Endometrial microvascular endothelial cells (primary cell): ENCODE results near the gene PSMD11. TPM values are rescaled to one million over a fixed set of nuclear protein-coding genes. Genes with fewer than 3 reads are reported as not detected.
"Not testable (repeated sequence)": the region's sequence is repeated elsewhere in the genome, so short reads cannot be mapped to it uniquely, and the experiment has no call there.

Experiments
- in situ Hi-C: cut with HindIII; loops from 2 replicates; pipeline ENCODE4 v1.10.0; 2017; ENCODE audit warnings: low sequenced_read_pairs, low pct_unique_long_range_greater_than_20kb; ENCODE audit errors: inconsistent ontology term
- total RNA-seq: library from RNA; depleted of rRNA; stranded (reverse); fragments of >200 nt; gene quantifications from one replicate; pipeline ENCODE4 v1.2.3, GENCODE V29; 2015; ENCODE audit errors: inconsistent ontology term

Gene PSMD11
- 119 TPM for total RNA-seq

GRCh38 chr17:32444301-32445073, at the start of gene PSMD11:
Gene PSMD11, plus strand, starts transcription at chr17:32444510. Its CDS starts 14 bp downstream, at chr17:32444524.
- in situ Hi-C loops: no loop called here

- in situ Hi-C loops: no loop called here
These were observed 48.0 kb upstream of the PSMD11 start for GRCh38 chr17:32396343-32396742.

- in situ Hi-C loops: no loop called here
These were observed 45.4 kb upstream of the PSMD11 start for GRCh38 chr17:32398946-32399345.

- in situ Hi-C loops: not testable (repeated sequence)
These were observed 34.2 kb upstream of the PSMD11 start for GRCh38 chr17:32410085-32410484.

- in situ Hi-C loops: no loop called here
These were observed 17.4 kb upstream of the PSMD11 start for GRCh38 chr17:32426894-32427293.

DNA sequence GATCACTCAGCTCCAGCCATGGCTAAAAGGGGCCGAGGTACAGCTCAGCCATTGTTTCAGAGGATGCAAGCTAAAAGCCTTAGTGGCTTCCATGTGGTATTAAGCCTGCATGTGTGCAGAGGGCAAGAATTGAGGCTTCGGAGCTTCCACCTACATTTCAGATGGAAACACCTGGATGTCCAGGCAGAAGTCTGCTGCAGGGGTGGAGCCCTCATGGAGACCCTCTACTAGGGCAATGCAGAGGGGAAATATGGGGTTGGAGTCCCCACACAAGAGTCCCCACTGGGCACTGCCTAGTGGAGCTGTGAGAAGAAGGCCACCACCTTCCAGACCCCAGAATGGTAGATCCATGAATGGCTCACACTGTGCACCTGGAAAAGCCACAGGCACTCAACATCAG, 14.7 kb upstream of the PSMD11 start:
- in situ Hi-C loops: no loop called here

DNA sequence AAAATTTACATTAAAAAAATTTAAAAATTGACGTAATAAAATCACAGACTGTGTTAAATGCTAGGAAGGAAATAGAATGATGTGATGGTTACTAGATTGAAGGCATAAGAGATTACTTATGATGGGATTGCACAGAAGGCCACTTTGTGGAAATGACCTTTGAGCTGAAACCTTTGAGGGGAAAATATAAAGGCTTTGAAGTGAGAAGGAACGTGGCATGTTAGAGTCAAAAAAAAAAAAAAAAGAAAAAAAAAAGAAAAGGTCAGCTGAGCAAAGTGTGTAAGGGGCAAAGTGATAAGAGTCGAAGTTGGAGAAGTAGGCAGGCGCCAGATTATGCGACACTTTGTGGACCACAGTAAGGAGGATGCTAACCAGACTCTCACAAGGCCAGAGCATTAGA, 3.6 kb upstream of the PSMD11 start:
- in situ Hi-C loops: no loop called here

DNA sequence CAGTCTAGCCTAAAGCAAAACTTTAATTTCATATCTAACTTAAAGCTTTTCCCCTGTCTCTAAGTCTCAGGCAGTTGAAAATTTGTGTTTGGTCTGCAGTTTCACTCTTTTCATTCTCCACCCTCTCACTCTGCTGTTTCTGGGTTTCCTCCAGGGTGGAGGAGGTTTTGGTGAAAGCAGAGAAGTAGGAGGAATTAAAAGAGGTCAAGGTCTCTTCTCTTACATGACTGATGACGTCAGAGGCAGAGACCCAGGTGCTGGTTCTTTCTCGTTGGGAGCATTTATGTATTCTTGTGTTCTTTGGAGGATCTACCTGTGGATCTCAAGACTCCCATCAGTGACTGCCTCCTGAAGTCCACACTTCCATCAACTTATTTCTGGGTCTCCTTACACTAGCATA, 2.4 kb upstream of the PSMD11 start:
- in situ Hi-C loops: no loop called here

DNA sequence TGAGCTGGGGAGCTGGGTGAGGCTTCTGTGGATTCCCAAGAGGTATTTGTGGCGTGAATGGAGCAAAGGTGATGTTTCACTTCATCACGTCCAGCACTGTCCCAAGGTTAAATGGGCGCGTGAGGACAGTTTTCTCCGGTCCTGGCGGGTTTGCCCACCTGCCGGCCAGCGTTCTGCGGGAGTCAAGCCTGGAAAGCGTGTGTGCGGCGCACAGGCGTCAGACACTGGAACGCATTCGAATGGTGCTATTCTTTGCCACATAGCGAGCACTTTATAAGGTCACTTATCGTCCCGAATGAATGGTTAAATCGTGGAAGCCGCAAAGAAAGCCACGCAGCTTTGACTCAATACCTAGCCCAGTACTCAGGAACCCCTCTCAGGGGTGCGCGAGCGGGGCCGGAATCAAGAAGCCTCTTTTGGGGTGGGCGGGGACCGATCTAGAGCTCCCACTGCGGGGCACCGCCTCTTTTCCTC, 446 bp upstream of the PSMD11 start:
- in situ Hi-C loops: no loop called here

- in situ Hi-C loops: no loop called here
These were observed 735 bp downstream of the PSMD11 start for GRCh38 chr17:32445074-32445415.

DNA sequence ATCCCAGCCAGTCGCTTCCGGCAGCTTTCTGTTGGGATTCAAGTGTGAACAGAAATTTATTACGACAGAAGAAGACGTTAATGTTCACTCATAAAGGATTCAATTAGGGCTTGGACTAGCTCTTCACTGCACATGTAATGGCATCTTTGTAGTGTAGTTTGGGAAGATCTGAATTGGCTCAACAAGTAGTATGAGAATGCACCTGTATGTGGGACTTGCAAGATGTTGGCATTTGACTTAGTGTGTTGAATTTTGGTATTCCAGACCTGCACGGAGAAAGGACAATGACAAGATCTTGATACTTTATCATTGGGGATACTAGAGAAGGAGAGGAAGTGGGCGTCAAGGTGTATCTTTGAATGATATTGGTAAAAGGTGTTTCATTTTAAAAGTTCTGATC, 1.2 kb downstream of the PSMD11 start:
- in situ Hi-C loops: no loop called here

DNA sequence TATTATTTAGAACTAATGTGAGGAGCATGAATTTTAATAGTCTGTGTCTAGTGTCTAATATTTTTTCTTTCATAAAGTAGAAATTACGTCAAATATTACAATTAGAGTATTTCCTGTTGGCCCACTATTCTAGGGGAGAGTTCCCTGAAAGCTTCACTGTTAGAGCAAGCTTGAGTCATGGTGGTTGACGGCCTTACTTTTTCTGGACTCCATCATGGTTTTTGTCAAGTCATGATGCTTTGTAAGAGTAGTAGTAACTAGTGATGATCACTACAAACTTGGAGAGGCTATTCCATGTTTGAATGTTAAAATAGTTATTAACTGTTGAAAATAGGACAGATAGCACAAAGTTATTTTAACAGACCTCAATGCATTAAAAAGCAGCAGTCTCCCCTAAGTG, 1.7 kb downstream of the PSMD11 start:
- in situ Hi-C loops: no loop called here

DNA sequence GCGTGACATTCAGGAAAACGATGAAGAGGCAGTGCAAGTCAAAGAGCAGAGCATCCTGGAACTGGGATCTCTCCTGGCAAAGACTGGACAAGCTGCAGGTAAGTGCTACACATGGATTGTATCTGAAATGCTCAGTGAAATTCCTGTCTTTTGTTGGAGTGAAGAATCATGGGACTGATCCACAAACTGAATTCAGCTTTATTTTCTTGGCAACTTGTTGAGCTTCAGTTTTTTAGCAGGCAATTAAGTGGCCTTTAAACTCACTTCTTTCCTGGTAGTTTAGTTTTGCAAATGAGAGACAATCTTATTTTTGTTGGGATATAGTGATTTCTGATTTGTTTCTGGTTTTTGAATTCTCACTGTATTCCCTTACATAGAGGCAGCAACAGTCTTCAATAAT, 2.6 kb downstream of the PSMD11 start:
- in situ Hi-C loops: no loop called here

GRCh38 chr17:32449963-32450362, 5.7 kb downstream of the PSMD11 start:
- in situ Hi-C loops: no loop called here

GRCh38 chr17:32450379-32450778, 6.1 kb downstream of the PSMD11 start:
- in situ Hi-C loops: not testable (repeated sequence)

DNA sequence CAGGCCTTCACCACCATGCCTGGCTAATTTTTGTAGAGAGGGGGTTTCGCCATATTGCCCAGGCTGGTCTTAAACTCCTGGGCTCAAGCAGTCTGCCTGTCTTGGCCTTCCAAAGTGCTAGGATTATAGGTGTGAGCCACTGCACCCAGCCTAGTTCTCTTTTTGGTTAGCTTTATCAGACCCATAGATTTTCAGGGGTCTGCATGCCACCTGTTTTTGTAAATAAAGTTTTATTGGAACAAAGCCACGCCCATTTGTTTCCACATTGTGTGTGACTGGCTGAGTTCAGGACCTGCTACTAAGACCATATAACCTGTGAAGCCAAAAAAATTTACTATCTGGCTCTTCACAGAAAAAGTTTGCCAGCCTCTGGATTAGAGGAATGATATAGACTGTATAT, 7.6 kb downstream of the PSMD11 start:
- in situ Hi-C loops: no loop called here

DNA sequence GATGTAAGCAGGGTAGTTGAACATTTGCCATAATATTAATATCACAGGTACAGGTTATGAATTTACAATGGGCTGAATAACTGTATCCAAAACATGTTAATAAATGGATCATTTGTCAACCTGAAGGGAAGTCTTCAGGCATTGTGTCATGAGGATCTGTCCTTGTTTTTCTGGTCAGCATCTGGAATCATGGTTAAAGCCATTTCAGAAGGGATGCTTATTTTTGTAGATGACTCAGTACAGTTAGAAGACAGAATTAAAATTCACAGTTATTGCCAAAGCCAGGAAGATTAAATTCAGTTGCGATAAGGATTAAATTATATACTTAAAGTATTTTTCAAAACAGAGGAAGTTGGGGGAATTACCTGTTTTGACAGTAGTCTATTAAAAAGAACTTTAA, 8.0 kb downstream of the PSMD11 start:
- in situ Hi-C loops: no loop called here

- in situ Hi-C loops: no loop called here
These were observed 9.1 kb downstream of the PSMD11 start for GRCh38 chr17:32453370-32453769.

DNA sequence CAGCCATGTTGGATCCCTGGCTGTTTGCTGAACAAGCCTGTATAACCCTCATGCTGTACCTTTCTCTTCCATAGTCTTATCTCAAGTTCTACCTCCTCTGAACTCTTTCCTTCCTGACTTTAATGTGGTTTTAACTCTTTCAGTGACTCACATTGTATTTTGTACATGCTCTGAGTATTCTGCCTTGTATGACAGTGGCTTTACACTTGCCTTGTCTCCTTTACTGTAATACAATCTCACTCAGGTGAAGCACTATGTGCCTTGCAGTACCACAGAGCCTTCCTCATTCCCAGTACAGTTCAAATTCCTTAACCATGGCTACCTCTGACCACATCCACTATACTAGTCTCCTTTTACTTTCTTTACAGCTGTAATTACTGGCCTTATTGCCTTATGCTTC, 14.1 kb downstream of the PSMD11 start:
- in situ Hi-C loops: no loop called here

DNA sequence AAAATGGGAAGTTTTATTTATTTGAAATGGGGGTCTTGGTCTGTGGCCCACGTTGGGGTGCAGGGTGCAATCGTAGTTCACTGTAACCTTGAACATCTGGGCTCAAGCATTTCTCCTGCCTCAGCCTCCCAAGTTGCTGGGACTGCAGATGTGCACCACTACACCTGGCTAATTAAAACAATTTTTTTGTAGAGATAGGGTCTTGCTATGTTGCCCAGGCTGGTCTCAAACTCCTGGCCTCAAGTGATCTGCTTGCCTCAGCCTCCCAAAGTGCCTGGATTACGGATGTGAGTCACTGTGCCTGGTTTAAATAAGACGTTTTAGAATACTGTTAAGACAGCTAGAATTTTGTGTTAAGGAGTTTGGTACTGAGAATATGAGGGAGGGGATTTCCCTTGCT, 15.7 kb downstream of the PSMD11 start:
- in situ Hi-C loops: no loop called here

GRCh38 chr17:32461498-32461852, 17.2 kb downstream of the PSMD11 start:
- in situ Hi-C loops: no loop called here
